Astrocyte (in vitro differentiated cells and primary cell): ENCODE results near the gene MTCH1. TPM values are rescaled to one million over a fixed set of nuclear protein-coding genes. Genes with fewer than 3 reads are reported as not detected.

Source experiments
- DNase-seq: peaks from one replicate; pipeline ENCODE4 v3.0.0-alpha.2; 2010; ENCODE audit warnings: low read depth
- FAIRE-seq: peaks from 2 replicates; lab custom pipeline; 2011; peaks lifted over from hg19 to GRCh38; lab: Jason Lieb, UNC
- H2AFZ ChIP-seq: 2 replicates; pipeline ENCODE4 v1.6.0; 2012; ENCODE audit warnings: low read depth, low read length, inconsistent platforms
- H3K27ac ChIP-seq: 2 replicates; pipeline ENCODE4 v1.5.1; 2011; ENCODE audit warnings: low read depth, low read length, inconsistent platforms
- H3K27me3 ChIP-seq: 2 replicates; pipeline ENCODE4 v1.6.0; 2011; ENCODE audit warnings: low read length, inconsistent platforms; ENCODE audit not compliant: insufficient read depth
- H3K36me3 ChIP-seq: 2 replicates; pipeline ENCODE4 v1.5.1; 2011; ENCODE audit warnings: low read length, inconsistent platforms; ENCODE audit not compliant: insufficient read depth
- H3K4me1 ChIP-seq: 2 replicates; pipeline ENCODE4 v1.5.1; 2011; ENCODE audit warnings: low read length, inconsistent platforms; ENCODE audit not compliant: insufficient read depth
- H3K4me2 ChIP-seq: 2 replicates; pipeline ENCODE4 v1.6.0; 2012; ENCODE audit warnings: low read length, inconsistent platforms
- H3K4me3 ChIP-seq: 2 replicates; pipeline ENCODE4 v1.5.1; 2011; ENCODE audit warnings: low read depth, mild to moderate bottlenecking, low read length, inconsistent platforms; ENCODE audit not compliant: insufficient read depth
- H3K79me2 ChIP-seq: 2 replicates; pipeline ENCODE4 v1.6.0; 2012; ENCODE audit warnings: mild to moderate bottlenecking, low read length, inconsistent platforms; ENCODE audit not compliant: insufficient read depth
- H3K9ac ChIP-seq: 2 replicates; pipeline ENCODE4 v1.6.0; 2012; ENCODE audit warnings: mild to moderate bottlenecking, low read length, inconsistent platforms
- H3K9me3 ChIP-seq: 2 replicates; pipeline ENCODE4 v1.5.1; 2012; ENCODE audit warnings: low read depth, mild to moderate bottlenecking, low read length, inconsistent platforms; ENCODE audit not compliant: insufficient read depth
- H4K20me1 ChIP-seq: 2 replicates; pipeline ENCODE4 v1.6.0; 2012; ENCODE audit warnings: low read length, inconsistent platforms; ENCODE audit not compliant: insufficient read depth
- H3K27ac Mint-ChIP-seq: one replicate; pipeline ENCODE4 v1.8.0; 2021; ENCODE audit warnings: mild to moderate bottlenecking, mixed read lengths; ENCODE audit not compliant: unreplicated experiment
- H3K27me3 Mint-ChIP-seq: one replicate; pipeline ENCODE4 v1.8.0; 2021; ENCODE audit warnings: low read depth, mixed read lengths; ENCODE audit not compliant: unreplicated experiment
- H3K36me3 Mint-ChIP-seq: one replicate; pipeline ENCODE4 v1.8.0; 2021; ENCODE audit warnings: low read depth, mixed read lengths; ENCODE audit not compliant: unreplicated experiment
- H3K4me1 Mint-ChIP-seq: one replicate; pipeline ENCODE4 v1.8.0; 2021; ENCODE audit warnings: low read depth, mixed read lengths; ENCODE audit not compliant: unreplicated experiment
- H3K4me3 Mint-ChIP-seq: one replicate; pipeline ENCODE4 v1.8.0; 2021; ENCODE audit warnings: mild to moderate bottlenecking, moderate library complexity, mixed read lengths; ENCODE audit not compliant: unreplicated experiment
- H3K9me3 Mint-ChIP-seq: one replicate; pipeline ENCODE4 v1.8.0; 2021; ENCODE audit warnings: mild to moderate bottlenecking, mixed read lengths; ENCODE audit not compliant: unreplicated experiment
- EZH2 ChIP-seq: IDR thresholded peaks from 2 replicates; pipeline ENCODE4 v1.6.1; 2012; ENCODE audit warnings: mild to moderate bottlenecking, low read length, inconsistent platforms; ENCODE audit not compliant: insufficient read depth
- total RNA-seq: library from RNA; stranded (reverse); gene quantifications from 2 replicates; pipeline ENCODE4 v1.2.1, GENCODE V29; 2021
- TF ChIP-seq, protein P1 (sequence below): IDR thresholded peaks from 2 replicates; pipeline ENCODE4 v1.5.1; 2011; ENCODE audit warnings: low read depth, mild to moderate bottlenecking, inconsistent platforms, low read length, moderate library complexity; ENCODE audit not compliant: insufficient read depth

Gene MTCH1
- total RNA-seq, 1 donor from 2014 or later: 311 TPM

DNA sequence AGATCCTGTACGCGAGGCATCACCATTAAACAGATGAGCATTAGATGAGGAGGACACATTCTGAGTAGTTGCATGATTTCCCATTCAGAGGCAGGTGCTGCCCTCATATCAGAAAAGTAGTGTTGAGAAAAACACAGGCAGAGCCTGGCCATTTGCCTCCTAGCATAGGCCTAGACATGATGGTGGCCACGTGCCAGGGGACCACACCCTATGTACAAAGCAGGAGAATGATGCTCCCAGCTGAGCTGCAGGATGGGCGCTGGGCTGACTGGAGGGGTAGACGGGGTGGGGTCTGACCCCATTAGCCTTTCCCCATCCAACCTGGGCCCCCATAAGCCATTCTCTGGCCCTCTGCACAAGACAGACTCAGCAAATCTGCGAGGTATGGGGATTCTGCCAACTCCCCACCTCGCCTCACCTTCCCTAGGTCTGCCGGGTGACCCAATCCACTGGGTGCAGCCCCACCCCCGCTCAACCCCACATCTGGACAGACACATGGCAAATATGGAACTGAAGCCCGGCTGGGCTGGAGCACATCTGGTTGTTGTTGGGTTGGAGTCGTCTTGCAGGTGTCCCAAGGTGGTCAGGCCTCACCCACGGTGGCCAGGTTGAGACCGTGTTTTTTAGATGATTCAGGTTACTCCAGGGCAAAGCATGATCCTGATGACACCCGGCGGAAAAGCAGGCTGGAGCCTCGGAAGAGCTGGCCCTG is 17.6 kb downstream of the MTCH1 start:
- H3K27ac Mint-ChIP-seq: no peak overlapping the region
- no peak for DNase-seq
- H3K27me3 Mint-ChIP-seq: no peaks in the 10 kb centered on the region
- peaks cover 22% of the 10 kb centered on the region for H3K36me3 Mint-ChIP-seq
- H3K79me2 ChIP-seq: no peaks in the 10 kb centered on the region
- H3K27me3 ChIP-seq: no peaks in the 10 kb centered on the region
- TF ChIP-seq EZH2: no peak
- TF ChIP-seq, protein P1, sequence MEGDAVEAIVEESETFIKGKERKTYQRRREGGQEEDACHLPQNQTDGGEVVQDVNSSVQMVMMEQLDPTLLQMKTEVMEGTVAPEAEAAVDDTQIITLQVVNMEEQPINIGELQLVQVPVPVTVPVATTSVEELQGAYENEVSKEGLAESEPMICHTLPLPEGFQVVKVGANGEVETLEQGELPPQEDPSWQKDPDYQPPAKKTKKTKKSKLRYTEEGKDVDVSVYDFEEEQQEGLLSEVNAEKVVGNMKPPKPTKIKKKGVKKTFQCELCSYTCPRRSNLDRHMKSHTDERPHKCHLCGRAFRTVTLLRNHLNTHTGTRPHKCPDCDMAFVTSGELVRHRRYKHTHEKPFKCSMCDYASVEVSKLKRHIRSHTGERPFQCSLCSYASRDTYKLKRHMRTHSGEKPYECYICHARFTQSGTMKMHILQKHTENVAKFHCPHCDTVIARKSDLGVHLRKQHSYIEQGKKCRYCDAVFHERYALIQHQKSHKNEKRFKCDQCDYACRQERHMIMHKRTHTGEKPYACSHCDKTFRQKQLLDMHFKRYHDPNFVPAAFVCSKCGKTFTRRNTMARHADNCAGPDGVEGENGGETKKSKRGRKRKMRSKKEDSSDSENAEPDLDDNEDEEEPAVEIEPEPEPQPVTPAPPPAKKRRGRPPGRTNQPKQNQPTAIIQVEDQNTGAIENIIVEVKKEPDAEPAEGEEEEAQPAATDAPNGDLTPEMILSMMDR: no peak
- H3K27ac ChIP-seq: no peak overlapping the region
- no peak overlapping the region for H3K4me3 ChIP-seq
- H2AFZ ChIP-seq: no peak overlapping the region
- FAIRE-seq: no peak
- H3K4me1 Mint-ChIP-seq: peaks cover 6% of the 10 kb centered on the region
- H3K9ac ChIP-seq: no peak overlapping the region
- no peak overlapping the region for H3K4me3 Mint-ChIP-seq
- H4K20me1 ChIP-seq: peaks cover 38% of the 10 kb centered on the region
- H3K9me3 Mint-ChIP-seq: no peaks in the 10 kb centered on the region
- no peaks in the 10 kb centered on the region for H3K4me1 ChIP-seq
- peaks cover 51% of the 10 kb centered on the region for H3K36me3 ChIP-seq
- H3K9me3 ChIP-seq: no peaks in the 10 kb centered on the region
- H3K4me2 ChIP-seq: no peak overlapping the region

DNA sequence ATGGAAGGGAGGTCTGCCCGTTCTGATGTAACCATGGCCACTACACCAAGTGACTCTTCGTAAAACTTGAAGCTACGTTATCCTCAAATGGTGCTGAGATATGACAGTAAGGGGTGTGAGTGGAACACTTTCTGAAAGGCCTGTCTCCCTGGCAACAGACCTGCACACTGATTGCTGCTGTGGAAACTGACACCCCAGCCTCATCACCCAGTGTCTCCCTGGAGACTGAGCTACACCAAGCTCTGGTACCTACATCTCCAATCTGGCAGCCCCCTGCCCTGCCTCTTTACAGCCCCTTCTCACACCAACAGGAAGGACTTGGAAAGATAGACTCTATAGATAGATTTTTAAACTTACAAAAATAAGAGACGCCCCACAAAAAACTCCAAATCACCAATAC is 18.2 kb downstream of the MTCH1 start:
- Histone ChIP-seq H3K27ac (no peak overlapping the region), H4K20me1 (peaks cover 36% of the 10 kb centered on the region), H2AFZ (no peak overlapping the region), H3K36me3 (peaks cover 44% of the 10 kb centered on the region), H3K4me2 (no peak overlapping the region), H3K27me3 (no peaks in the 10 kb centered on the region), H3K9ac (no peak overlapping the region), H3K9me3 (no peaks in the 10 kb centered on the region), H3K4me1 (no peaks in the 10 kb centered on the region), H3K79me2 (no peaks in the 10 kb centered on the region), H3K4me3 (no peak overlapping the region)
- Mint-ChIP-seq H3K4me1 (peaks cover 6% of the 10 kb centered on the region), H3K36me3 (peaks cover 22% of the 10 kb centered on the region), H3K9me3 (no peaks in the 10 kb centered on the region), H3K4me3 (no peak overlapping the region), H3K27me3 (peaks cover under 1% of the 10 kb centered on the region), H3K27ac (no peak overlapping the region)
- FAIRE-seq (no peak), DNase-seq (no peak)
- TF ChIP-seq, protein P1: no peak
- TF ChIP-seq EZH2: no peak

DNA sequence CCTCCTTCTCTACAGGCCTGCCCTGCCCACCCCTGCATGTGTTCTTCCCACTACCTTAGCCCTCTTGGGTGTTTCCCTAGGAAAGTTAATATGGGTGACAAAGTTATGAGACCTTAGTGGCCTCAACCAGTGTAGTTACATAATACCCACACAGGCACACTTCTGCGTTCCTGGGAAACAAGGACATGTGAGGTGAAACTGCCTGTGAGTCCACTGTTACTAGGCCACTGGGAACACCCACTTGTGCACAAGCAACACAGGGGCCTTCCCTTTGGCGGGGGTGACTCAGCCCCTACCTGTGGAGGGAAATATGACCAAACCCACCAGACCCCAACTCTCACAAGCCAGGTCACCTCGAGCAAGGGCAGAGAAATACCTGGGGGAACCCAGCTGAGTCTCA is 18.7 kb downstream of the MTCH1 start:
- Histone ChIP-seq H3K27me3 (no peaks in the 10 kb centered on the region), H3K27ac (no peak overlapping the region), H4K20me1 (peaks cover 31% of the 10 kb centered on the region), H3K9me3 (no peaks in the 10 kb centered on the region), H3K4me1 (no peaks in the 10 kb centered on the region), H3K79me2 (no peaks in the 10 kb centered on the region), H2AFZ (no peak overlapping the region), H3K36me3 (peaks cover 40% of the 10 kb centered on the region), H3K4me3 (no peak overlapping the region), H3K9ac (no peak overlapping the region), H3K4me2 (no peak overlapping the region)
- Mint-ChIP-seq H3K4me1 (peaks cover 6% of the 10 kb centered on the region), H3K4me3 (no peak overlapping the region), H3K27me3 (peaks cover 2% of the 10 kb centered on the region), H3K27ac (no peak overlapping the region), H3K36me3 (peaks cover 22% of the 10 kb centered on the region), H3K9me3 (no peaks in the 10 kb centered on the region)
- no peak for TF ChIP-seq EZH2
- TF ChIP-seq, protein P1: no peak
- FAIRE-seq (no peak), DNase-seq (no peak)
